HG03342 (cell line): Measurements from ENCODE around the gene THAP6.

Experiments used
- ATAC-seq: cut with Tn5 transposase; IDR thresholded peaks from one replicate; pipeline ENCODE4 v1.9.1; 2021; ENCODE audit warnings: mild to moderate bottlenecking, moderate library complexity; ENCODE audit not compliant: unreplicated experiment

The THAP6 gene

GRCh38 chr4:75567725-75568124, 53.5 kb downstream of the THAP6 start:
- ATAC-seq: no peak
